GM19372 (cell line): ENCODE data around the gene WDR31.
"Not testable (repeated sequence)": the region's sequence is repeated elsewhere in the genome, so short reads cannot be mapped to it uniquely, and the experiment has no call there.

Source experiments
- ATAC-seq: cut with Tn5 transposase; IDR thresholded peaks from one replicate; pipeline ENCODE4 v1.9.1; 2021; ENCODE audit warnings: mild to moderate bottlenecking, low read depth, moderate library complexity; ENCODE audit not compliant: unreplicated experiment

Gene WDR31

GRCh38 chr9:113298924-113299770 lies 40.9 kb downstream of the WDR31 start:
- no peak for ATAC-seq

DNA sequence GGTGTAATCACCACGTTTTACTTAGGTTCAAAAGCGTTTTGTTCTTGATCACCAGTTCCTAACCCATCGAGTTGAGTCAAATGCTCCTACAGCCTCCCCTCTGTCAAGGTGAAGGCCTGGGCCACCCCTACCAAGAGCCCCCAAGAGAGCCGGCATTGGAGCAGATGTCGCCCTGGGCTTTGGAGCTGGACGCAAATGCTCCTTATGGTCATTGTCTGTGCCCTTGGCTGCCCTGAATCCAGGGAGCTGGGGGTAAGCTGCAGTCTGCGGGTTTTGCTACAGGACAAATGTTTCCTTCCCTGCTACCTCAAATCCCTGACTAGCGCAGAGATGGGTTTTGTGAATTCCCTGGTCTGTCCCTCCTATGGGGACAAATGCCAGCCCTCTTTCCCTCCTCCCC lies 41.8 kb downstream of the WDR31 start:
- ATAC-seq: no peak

GRCh38 chr9:113296796-113297558 lies 43.1 kb downstream of the WDR31 start:
- no peak for ATAC-seq

GRCh38 chr9:113296247-113296646 lies 43.8 kb downstream of the WDR31 start:
- not testable (repeated sequence) for ATAC-seq

- no peak for ATAC-seq
Observed at GRCh38 chr9:113293285-113293878, 46.7 kb downstream of the WDR31 start.

DNA sequence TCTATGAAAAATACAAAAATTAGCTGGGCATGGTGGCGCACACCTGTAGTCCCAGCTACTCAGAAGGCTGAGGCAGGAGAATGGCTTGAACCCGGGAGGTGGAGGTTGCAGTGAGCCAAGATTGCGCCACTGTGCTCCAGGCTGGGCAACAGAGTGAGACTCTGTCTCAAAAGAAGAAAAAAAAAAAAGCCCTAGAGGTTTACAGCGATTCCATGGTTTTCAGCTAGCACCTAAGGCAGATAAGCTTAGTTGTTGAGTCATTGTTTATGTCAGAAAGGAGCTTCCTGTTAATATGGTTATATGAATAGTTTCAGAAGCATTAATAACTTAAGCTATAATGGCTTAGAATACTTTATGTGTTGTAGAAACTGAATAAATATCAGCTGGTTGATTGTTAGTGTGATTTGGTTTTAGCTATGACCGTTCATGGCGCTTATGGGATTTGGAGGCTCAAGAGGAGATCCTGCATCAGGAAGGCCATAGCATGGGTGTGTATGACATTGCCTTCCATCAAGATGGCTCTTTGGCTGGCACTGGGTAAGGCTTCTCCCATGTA lies 49.9 kb downstream of the WDR31 start:
- no peak for ATAC-seq

DNA sequence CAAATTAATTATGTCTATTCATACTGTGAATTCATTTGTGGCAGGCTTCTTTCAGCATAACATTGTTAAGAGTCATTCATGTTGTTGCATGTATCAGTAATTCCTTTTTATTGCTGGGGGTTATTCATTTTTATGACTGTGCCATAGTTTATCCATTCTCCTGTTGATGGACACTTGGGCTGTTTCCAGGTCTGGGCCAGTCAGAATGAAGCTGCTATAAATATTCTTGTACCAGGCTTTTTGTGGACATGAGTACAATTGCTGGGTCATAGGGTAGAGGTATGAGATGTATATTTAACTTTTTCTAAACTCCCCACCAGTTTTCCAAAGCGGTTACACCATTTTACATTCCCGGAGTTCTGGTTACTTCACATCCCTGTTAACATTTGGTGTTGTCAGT lies 51.0 kb downstream of the WDR31 start:
- no peak for ATAC-seq

DNA sequence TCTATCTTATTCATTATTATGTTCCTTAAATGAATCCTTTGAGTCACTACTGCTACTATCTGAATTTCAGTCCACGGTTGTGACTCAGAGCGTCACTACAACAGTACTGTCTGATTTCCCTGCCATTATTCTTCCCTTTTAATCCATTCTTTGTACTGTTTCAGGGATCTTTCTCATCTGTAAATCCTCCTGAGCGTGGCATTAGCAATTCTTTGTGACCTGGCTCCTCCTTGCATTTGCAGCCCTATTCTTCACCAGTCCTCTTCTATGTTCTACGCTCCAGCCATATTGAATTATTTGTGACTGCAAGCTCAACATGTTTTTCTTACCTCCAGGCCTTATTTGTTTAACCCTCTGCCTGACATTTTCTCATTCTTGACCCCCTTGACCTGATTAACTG lies 58.7 kb downstream of the WDR31 start:
- ATAC-seq: no peak

DNA sequence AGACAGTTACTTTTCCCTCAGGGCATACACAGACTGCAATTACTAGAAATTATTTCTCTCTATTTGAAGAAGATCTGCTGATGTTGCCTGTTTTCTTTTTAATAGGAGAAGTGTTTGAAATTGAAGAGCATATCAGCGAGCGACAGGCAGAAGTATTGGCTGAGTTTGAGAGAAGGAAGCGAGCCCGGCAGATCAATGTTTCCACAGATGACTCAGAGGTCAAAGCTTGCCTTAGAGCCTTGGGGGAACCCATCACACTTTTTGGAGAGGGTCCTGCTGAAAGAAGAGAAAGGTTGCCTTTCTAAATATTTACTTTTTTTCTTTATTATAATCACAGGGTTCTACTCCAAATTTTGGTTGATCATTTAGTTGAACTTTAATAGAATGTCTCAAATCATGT lies 61.2 kb downstream of the WDR31 start:
- no peak for ATAC-seq

DNA sequence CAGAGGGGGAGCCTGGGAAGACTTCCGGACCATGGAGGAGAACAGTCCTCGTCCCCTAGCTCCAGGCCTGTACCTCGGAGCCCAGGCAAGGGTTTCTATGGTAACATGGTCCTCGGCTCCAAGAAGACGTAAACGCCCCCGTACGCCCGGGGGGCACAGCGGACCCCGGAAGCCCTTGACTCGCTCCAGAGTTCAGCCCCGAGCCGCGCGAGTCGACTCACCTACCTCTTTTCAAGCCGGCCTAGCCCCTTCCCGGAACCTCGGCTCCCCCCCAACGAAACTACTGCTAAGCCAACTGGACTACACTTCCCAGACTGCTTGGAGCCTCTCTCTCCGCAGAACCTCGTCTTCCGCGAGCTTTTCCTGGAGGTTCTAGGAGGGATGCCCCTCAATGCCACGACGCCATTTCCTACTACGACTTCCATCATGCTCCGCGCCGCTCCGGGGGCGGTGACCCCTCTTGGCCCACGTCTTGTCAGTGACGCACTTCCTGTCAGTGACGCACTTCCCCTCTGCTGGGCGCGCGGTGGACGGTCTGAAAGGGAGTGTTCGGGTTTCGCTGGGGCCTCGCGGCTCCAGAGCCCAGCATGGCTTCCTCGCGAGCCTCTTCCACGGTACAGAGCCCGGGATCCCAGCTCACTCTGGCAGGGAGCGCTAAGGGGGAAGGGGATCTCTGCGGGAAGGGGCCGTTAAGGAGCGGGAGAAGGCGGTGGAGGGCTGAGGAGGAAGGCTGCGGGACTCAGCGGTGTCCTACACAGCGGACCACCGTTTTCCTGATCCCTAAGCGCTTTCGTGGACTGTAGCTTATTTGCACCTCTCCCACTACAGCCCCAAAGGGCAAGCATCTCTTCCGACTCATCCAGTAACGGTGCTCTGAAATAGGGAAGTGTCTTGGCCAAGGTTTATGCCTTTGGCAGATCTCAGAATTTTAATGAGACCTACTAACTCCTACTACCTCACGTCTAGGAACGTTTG lies 64.6 kb downstream of the WDR31 start, which contains the start of the genes CDC26 and PRPF4:
TSS of gene CDC26 (minus strand) at position 416 of the 975 bp plus-strand sequence. CDS start 3,065 bp downstream, outside the sequence.
TSS of gene PRPF4 (plus strand) at position 502 of the 975 bp plus-strand sequence. CDS start at position 588, 86 bp downstream.
- ATAC-seq: peak; percentile 98

DNA sequence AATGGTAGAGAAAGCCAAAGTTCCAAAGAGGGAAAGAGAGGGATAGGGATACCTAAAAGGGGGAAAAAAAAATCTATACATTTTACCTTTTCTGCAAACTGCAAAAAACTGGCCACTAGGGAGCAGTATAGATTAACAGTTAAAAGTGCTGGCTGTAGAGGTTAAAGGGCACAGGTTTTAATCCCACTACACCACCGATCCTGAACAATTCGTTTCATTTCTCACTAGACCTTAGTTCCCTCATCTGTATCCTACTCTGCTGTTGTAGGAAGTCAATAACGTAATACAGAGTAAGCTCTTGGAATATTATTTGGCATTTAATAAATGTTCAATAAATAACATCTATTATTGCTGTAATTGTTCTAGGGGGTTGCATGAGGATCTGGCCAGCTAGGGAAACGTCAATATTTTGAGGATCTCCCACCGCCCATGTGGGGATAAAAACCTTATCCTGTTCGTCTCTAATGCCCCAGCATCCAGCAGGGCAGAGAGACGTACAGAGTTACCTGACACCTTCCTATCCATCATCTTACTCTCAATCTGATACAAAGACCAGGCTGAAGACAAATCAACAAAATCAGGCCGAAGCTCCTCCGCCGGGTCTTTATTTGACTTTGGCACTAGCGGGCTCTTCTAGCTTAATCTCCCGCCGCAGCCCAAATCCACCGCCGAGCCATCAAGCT lies 65.5 kb downstream of the WDR31 start:
- ATAC-seq: peak; percentile 3

- ATAC-seq: no peak
Observed at GRCh38 chr9:113269871-113270270, 70.2 kb downstream of the WDR31 start.

DNA sequence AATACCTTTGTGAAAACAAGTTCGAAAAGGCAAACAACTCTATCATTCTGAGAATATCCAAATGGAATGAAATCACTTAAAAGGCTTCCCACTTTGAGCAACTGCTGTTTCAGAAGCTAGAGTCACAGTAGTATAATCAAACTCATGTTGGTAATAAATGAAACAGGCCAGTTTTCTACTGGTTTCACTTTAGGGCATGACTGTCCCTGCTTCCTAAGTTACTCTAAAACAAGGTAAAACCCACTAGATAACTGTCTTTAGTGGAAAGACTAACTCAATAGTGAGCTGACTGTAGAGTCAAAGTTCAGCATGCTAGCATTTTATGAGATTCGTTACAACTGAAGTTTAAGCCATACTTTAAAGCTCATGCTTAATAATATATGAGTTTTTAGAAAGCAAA lies 70.7 kb downstream of the WDR31 start:
- ATAC-seq: no peak

- no peak for ATAC-seq
Observed at GRCh38 chr9:113267911-113268566, 72.0 kb downstream of the WDR31 start.

DNA sequence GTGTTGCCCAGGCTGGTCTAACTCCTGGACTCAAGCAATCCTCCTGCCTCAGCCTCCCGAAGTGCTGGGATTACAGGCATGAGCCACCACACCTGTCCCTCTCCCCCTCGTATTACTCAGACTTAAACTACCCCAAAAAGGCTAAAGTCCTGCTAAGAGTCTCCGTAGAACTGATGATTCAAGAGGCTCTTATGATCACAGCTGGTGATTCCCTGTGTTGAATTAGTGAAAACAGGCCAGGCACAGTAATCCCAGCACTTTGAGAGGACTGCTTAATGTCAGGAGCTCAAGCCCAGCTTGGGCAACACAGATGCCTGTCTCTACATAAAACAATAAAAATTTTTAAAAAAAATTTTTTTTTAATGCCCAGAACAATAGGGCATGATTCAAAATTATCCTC lies 73.9 kb downstream of the WDR31 start:
- ATAC-seq: no peak
